Inflammatory macrophage (primary cell): ENCODE data around the gene OXTR.
A peak's percentile ranks its signal among the peaks of the same experiment; 100 is the strongest.

ENCODE experiments used
- DNase-seq, 2 donors: peaks; one replicate each; pipeline ENCODE4 v3.0.0-alpha.2; 2020 to 2022

The OXTR gene

GRCh38 chr3:8767256-8767666 lies 2.2 kb downstream of the OXTR start:
- DNase-seq = no peak

- DNase-seq = no peak
Observed at GRCh38 chr3:8766148-8766547, 3.3 kb downstream of the OXTR start.

- no peak for DNase-seq
Observed at GRCh38 chr3:8765528-8765927, 3.9 kb downstream of the OXTR start.

GRCh38 chr3:8764528-8764927 lies 4.9 kb downstream of the OXTR start:
- no peak for DNase-seq

GRCh38 chr3:8762607-8763377 lies 6.6 kb downstream of the OXTR start:
- no peak for DNase-seq

- no peak for DNase-seq
Observed at GRCh38 chr3:8761866-8762265, 7.5 kb downstream of the OXTR start.

GRCh38 chr3:8760506-8760905 lies 8.9 kb downstream of the OXTR start:
- DNase-seq = no peak

- no peak for DNase-seq
Observed at GRCh38 chr3:8760091-8760490, 9.3 kb downstream of the OXTR start.

- DNase-seq = no peak
Observed at GRCh38 chr3:8759038-8759707, 10.2 kb downstream of the OXTR start.

GRCh38 chr3:8757551-8758518 lies 11.6 kb downstream of the OXTR start:
- DNase-seq = no peak

GRCh38 chr3:8756671-8757070 lies 12.7 kb downstream of the OXTR start:
- no peak for DNase-seq

GRCh38 chr3:8755564-8756237 lies 13.7 kb downstream of the OXTR start:
- DNase-seq = no peak

GRCh38 chr3:8755097-8755496 lies 14.3 kb downstream of the OXTR start:
- no peak for DNase-seq

GRCh38 chr3:8752832-8753231 lies 16.6 kb downstream of the OXTR start:
- no peak for DNase-seq

- DNase-seq = no peak
Observed at GRCh38 chr3:8749316-8749715, 20.1 kb downstream of the OXTR start.

- no peak for DNase-seq
Observed at GRCh38 chr3:8746780-8747345, 22.6 kb downstream of the OXTR start.

- DNase-seq = no peak
Observed at GRCh38 chr3:8745619-8746370, 23.6 kb downstream of the OXTR start.

GRCh38 chr3:8743911-8744310 lies 25.5 kb downstream of the OXTR start:
- DNase-seq = no peak

GRCh38 chr3:8743021-8743601 lies 26.3 kb downstream of the OXTR start:
- DNase-seq = peak; percentile 3 to 6

- no peak for DNase-seq
Observed at GRCh38 chr3:8741581-8742261, 27.7 kb downstream of the OXTR start.
